ENCODE results near the gene ASCL5.

Gene ASCL5

GRCh38 chr1:201090541-201090940 is 36.4 kb downstream of the ASCL5 start:
- no peak for FAIRE-seq
- no peak for DNase-seq (ENCODE audit: insufficient read length, low spot score)

DNA sequence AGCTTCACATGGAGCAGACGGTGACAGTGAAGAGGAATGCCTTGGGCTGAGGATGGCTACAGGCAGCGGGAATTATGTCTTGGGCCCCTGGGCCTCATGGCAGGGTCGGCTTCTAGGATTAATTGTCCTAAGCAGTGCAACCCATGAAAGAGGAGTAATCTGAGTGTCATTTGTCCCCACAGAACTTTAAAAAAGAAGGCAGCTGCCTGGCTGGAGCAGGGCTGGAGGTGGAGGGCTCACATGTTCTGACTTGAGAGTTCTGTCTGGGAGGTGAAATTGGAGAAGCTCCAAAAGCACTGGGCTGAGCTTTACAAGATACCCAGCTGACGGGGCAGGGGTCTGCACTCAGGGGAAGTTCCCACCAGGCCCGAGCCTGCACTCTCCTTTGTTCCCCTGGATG is 37.4 kb downstream of the ASCL5 start:
- DNase-seq (ENCODE audit: insufficient read length, low spot score) (no peak), FAIRE-seq (no peak)

DNA sequence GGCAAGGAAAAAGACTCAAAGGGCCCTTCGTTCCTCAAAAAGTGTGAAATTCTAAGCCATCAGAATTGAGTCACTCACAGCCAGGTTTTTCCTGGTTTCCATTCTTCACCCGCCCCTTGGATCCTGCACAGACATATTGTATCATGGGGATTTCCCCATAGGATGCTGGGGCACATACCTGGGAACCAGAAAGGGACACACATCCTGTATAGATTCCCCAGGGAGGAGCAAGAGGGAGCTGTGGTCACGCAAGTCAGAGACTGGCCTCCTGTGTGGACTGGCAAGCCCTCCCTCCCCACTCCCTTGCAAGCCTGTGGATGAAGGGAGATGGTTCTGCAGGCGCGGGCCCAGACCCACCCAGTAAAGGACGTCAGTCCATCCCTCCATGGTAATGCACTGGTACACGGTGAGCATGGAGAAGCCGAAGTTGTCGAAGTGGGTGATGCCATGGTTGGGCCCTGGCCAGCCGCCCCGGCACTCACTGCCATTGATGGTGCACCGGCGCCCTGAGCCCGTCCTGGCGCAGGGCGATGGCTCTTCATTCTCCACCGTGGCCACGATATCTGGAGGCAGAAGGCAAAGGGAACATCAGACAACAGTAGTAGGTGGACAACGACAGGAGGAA is 38.0 kb downstream of the ASCL5 start:
- DNase-seq (ENCODE audit: insufficient read length, low spot score) (no peak), FAIRE-seq (no peak)

- DNase-seq (ENCODE audit: insufficient read length, low spot score) (no peak), FAIRE-seq (no peak)
These were observed 38.6 kb downstream of the ASCL5 start for GRCh38 chr1:201088395-201088794.

DNA sequence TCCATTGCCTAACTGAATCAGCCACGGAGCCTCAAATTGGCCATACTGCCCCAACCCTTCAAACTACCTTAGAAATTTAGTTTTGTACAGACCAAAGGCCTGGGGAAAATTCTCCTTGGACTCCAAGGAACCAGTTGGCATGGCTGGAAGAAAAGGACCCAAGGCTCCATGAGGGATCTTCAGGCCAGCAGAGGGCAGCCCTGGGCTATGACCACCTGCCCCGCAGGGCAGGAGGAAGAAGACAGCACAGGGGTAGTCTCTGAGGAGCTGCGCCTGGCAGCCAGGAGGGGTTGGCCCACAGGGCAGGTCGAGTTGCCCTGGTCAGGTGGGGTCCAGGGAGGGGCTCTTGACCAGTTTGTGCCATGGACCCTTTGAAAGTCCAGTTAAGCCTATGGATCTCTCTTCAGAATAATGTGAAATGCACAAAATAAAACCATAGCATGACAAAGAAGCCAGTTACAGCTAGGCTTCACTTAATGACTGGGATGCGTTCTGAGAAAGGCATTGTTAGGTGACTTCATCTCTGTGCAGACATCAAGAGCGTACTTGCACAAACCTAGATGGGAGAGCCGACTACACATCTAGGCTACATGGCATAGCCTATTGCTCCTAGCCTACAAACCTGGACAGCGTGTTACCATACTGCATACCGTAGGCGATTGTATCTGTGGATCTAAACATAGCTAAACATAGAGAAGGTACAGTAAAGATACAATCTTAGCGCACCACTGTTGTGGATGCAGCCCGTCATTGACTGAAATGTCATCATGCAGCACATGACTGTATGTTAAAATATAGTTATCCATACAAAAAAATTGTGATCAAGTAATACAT is 40.9 kb downstream of the ASCL5 start:
- FAIRE-seq, result no peak

GRCh38 chr1:201084295-201084694 is 42.7 kb downstream of the ASCL5 start:
- no peak for DNase-seq (ENCODE audit: insufficient read length, low spot score)
- no peak for FAIRE-seq

More for the DNA sequence above, 40.9 kb downstream of the ASCL5 start:
- DNase-seq (ENCODE audit: insufficient read length, low spot score), result peak; percentile 85

DNA sequence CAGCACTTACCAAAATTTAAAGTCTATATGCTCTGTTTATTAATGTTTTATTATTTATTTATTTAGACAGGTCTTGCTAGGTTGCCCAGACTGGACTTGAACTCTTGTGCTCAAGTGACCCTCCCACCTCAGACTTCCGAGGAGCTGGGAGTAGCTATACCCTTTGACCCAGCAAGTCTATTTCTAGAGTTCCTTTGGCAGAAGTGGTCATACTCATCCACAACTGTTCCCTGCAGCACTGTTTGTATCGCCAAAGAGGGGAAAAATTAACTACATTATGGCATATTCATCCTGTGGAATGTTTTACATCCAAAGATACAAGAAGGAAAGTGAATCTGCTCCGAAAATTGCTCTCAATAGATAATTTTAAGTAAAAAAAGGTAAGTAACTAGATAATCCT is 43.2 kb downstream of the ASCL5 start:
- FAIRE-seq (no peak), DNase-seq (ENCODE audit: insufficient read length, low spot score) (no peak)

- FAIRE-seq (no peak), DNase-seq (ENCODE audit: insufficient read length, low spot score) (no peak)
These were observed 46.8 kb downstream of the ASCL5 start for GRCh38 chr1:201080135-201080534.

DNA sequence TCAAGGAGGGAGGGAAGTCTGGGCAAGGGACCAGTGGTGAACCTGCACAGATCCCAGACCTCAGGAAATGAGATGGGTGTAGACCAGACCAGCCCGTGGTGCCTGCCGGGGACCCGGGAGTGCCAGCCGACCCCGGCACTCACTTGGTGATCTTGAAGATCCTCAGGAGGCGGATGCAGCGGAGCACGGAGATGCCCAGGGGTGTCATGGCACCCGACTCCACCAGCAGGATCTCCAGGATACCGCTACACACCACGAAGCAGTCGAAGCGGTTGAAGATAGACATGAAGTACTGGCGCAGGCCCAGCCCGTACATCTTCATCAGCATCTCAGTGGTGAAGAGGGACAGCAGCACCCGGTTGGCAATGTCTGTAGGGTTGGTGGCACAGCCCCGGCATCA is 49.2 kb downstream of the ASCL5 start:
- no peak for DNase-seq (ENCODE audit: insufficient read length, low spot score)
- FAIRE-seq, result no peak

DNA sequence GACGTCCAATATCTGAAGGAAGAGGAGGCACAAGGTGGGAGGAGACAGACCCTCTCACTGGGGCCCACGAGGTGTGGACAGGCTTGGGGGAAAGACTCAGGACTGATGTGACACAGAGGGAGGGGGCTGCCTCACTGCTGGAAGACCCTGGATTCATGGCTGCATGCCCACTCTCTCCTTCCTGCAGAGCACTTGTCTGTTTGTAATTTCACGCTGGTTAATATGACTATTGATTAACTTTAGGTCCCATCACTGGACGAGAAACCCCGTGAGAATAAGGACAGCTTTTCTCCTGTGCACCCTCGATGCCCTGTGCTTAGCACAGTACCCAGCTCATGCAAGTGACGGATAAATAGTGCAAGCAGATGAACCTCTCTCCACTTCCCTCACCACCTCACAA is 49.9 kb downstream of the ASCL5 start:
- FAIRE-seq (no peak), DNase-seq (ENCODE audit: insufficient read length, low spot score) (no peak)

GRCh38 chr1:201076092-201076491 is 50.9 kb downstream of the ASCL5 start:
- DNase-seq (ENCODE audit: insufficient read length, low spot score) (no peak), FAIRE-seq (no peak)

DNA sequence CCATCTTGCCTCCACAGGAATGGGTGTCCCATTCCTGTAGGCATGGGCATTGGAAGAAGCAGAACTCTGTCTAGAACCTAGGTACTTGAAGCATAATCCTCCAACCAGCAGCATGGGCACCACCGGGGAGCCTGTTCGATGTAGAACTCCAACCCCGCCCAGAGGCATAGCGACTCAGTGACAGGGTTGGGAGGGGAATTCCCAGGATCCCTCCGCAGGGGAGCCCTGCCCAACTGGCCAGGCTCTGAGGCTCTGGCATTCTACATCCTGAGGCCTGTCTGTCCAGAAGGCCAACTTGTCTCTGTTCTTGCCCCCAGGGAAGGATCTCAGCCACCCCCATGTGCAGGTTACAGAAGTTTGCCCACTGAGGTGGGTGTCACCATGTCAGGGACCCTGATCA is 53.0 kb downstream of the ASCL5 start:
- no peak for FAIRE-seq
- DNase-seq (ENCODE audit: insufficient read length, low spot score), result no peak

DNA sequence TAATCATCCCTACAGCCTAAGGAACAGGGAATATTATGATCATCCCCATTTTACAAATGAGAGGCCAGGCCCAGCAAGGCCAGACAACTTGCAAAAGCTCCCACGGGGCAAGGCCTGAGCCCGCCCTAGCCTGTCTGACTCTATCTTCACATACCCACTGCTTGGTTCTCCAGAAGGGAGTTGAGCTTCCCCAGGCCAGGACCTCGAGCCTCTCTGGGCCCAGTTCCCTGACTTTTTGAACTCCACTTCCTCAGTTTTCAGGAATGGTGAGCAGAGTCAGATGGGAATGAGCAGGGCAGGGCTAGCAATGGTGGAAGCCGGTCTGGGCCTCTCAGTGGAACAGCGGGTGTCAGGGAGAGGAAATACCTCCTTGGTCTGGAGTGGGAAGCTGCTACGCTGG is 54.1 kb downstream of the ASCL5 start:
- no peak for FAIRE-seq
- no peak for DNase-seq (ENCODE audit: insufficient read length, low spot score)

DNA sequence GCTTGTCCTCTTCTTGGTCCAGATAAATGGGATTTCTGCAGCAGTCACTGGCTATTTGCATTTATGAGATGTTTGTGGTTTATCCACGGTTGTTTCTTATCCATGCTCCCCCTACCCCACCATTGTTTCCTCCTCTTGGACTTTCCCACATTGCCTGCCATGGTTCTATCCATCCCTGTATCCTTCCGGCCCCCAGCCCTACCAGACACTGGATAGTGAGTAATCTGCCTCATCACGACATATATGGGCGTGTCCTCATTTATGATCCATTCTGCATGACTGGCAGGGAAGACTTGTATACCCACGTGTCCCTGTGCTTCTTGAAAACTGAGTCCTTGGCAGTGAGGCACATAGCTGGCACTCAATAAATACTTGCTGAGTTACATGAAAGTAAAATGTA is 54.8 kb downstream of the ASCL5 start:
- DNase-seq (ENCODE audit: insufficient read length, low spot score) (no peak), FAIRE-seq (peak; percentile 42)

GRCh38 chr1:201069636-201070035 is 57.3 kb downstream of the ASCL5 start:
- DNase-seq (ENCODE audit: insufficient read length, low spot score) (no peak), FAIRE-seq (no peak)

- DNase-seq (ENCODE audit: insufficient read length, low spot score), result no peak
- FAIRE-seq, result no peak
These were observed 58.0 kb downstream of the ASCL5 start for GRCh38 chr1:201068976-201069375.

DNA sequence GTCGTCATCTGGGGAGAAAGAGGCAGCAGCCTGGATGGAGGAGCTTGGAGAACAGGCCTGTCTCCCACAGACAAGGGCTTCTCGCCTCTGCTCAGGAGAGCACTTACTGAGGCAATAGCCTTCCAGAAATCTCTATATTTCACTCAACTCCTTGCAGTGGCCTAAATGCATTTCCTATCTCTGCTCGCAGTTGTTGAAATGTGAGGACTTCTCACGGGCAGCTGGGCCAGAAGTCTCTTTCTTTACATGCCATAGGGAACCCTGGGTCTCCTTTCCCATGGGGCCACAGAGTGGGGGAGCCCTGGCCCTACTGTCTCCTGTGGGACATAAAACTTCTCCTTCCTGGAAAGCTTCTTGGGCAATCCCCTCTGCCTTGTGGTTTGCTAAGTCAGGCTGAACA is 60.0 kb downstream of the ASCL5 start:
- DNase-seq (ENCODE audit: insufficient read length, low spot score) (no peak), FAIRE-seq (no peak)

- DNase-seq (ENCODE audit: insufficient read length, low spot score), result no peak
- FAIRE-seq, result no peak
These were observed 61.3 kb downstream of the ASCL5 start for GRCh38 chr1:201065686-201066085.

DNA sequence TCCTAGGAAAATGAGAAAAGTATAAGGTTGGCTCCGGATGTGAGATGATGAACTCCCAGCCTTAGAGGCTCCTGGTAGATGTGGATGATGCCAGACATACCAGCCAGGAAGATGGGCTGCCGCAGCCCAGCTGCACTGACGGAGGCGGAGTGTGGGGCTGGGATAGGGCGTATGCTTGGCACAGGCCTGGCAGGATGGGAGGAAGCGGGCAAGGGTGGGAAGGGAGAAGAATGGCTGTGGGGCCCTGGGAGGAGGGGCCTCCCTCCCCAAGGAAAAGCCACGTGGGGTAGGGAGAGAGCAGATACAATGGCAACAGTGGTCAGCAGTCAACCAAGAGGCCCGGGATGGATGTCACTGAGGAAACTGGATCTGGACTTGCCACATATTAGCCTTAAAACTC is 62.2 kb downstream of the ASCL5 start:
- DNase-seq (ENCODE audit: insufficient read length, low spot score) (no peak), FAIRE-seq (no peak)
